ENCODE measurements around the gene RSPRY1. TPM values are rescaled to one million over a fixed set of nuclear protein-coding genes. Genes with fewer than 3 reads are reported as not detected.

Gene RSPRY1
- total RNA-seq, 4 donors from 2014 or later: 28.8 to 38.1 (median 32.1) TPM

- no peak for TF ChIP-seq CTCF (IDR thresholded peaks at IDR 0.05; ENCODE audit: low read depth)
Observed at GRCh38 chr16:57143149-57143921, 42.8 kb upstream of the RSPRY1 start.

DNA sequence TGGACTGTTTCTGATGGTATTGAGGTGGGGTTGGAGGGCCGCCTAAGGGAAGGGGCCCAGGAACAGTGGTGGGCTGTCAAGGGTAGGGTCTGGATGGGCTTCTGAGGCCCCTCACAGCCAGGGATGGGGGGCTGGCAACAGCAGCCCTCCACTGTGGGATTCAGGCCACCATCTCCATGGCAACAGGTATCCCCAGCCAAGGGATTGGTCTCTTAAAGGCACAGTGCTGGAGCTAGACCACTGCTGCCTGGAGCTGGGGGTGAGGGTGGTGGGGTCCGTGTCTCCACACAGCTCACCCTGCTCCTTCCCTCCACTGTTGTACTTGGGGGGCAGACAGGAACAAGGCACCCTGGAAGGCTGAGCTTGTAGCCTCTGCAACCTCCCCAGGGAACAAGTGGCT is 42.1 kb upstream of the RSPRY1 start:
- TF ChIP-seq CTCF (IDR thresholded peaks at IDR 0.05; ENCODE audit: low read depth): no peak

DNA sequence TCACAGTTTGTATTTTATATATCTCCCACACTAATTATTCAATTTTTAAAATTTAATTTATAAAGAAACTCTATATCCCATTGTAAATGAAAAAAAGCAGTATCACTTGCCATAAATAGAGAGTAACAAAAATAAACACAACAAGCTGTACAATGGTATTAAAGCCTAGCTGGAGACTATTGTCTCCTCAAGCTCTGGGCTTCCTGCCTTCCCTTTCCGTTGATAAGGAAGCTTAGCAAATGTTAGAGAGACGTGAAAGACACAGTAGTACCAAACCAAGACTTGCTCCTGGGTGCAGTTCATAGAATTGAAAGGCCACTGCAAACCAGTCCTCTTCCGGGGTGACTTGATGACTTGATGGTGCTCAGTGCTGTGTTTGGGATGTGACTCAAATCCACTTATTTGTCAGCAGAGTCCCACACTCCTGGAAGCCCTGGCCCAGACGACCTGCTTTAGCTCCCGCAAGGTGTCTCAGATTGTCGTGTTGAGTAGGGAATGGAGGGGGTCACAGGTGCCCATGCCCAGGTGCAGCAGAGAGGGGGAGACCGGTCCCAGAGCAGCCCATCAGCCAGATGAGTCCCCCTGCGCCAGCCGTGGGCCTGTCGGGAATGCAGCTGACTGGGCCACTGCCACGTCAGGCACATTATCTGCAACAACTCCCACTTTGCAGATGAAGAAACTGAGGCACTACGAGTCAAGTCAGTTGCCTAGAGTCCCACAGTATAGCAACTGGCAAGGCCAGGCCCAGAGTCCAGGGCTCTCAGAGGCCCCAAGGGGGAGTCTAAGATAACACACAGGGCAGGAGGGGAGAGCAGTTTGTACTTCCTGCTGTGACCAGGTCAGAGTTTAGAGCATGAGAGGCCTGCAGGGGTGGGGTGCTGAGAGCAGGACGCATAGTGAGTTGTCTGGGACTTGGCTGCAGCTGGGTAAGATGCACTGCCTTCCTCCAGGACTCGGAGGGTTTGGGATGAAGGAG is 40.8 kb upstream of the RSPRY1 start:
- no peak for TF ChIP-seq CTCF (IDR thresholded peaks at IDR 0.05; ENCODE audit: low read depth)

- no peak for TF ChIP-seq CTCF (IDR thresholded peaks at IDR 0.05; ENCODE audit: low read depth)
Observed at GRCh38 chr16:57146040-57146647, 40.0 kb upstream of the RSPRY1 start.

- TF ChIP-seq CTCF (IDR thresholded peaks at IDR 0.05; ENCODE audit: low read depth): no peak
Observed at GRCh38 chr16:57146735-57147134, 39.4 kb upstream of the RSPRY1 start.

- TF ChIP-seq CTCF (IDR thresholded peaks at IDR 0.05; ENCODE audit: low read depth): no peak
Observed at GRCh38 chr16:57147381-57148221, 38.5 kb upstream of the RSPRY1 start.

All from subcutaneous adipose tissue (tissue), 4 donors.